Ovary (tissue), 9 donors: ENCODE measurements around the gene UBB. TPM values are rescaled to one million over a fixed set of nuclear protein-coding genes. Genes with fewer than 3 reads are reported as not detected.
"Not testable (repeated sequence)": the region's sequence is repeated elsewhere in the genome, so short reads cannot be mapped to it uniquely, and the experiment has no call there.

Experiments used
- DNase-seq, 5 donors: peaks; one replicate each; pipeline ENCODE4 v3.0.0-alpha.2; 2019 to 2020
- H3K27ac ChIP-seq, 2 donors: fragments of 200-600 bp; one replicate each; pipeline versions ENCODE4 v1.5.1 to v1.8.0; 2019 to 2022
- H3K27me3 ChIP-seq: fragments of 200-600 bp; one replicate; pipeline ENCODE4 v1.8.0; 2022
- H3K36me3 ChIP-seq: fragments of 200-600 bp; sonication (generic); one replicate; pipeline ENCODE4 v1.5.1; 2019
- H3K4me1 ChIP-seq: one replicate; pipeline ENCODE4 v1.8.1; 2013; ENCODE audit warnings: mild to moderate bottlenecking, moderate library complexity; ENCODE audit not compliant: insufficient read depth
- H3K4me3 ChIP-seq: fragments of 200-600 bp; sonication (generic); one replicate; pipeline ENCODE4 v1.5.1; 2017
- H3K9me3 ChIP-seq, 2 donors: fragments of 200-600 bp in 1 of 2; sonication (generic) in 1 of 2; one replicate each; pipeline versions ENCODE4 v1.5.1 to v1.8.1; 2013 to 2019; ENCODE audit warnings: mild to moderate bottlenecking in 1 of 2, moderate library complexity in 1 of 2
- EP300 ChIP-seq: sonication (generic); formaldehyde crosslinking; IDR thresholded peaks from one replicate; pipeline ENCODE4 v1.6.1; 2017; ENCODE audit warnings: antibody characterized with exemption
- POLR2A ChIP-seq: fragments of 450-650 bp; IDR thresholded peaks from one replicate; pipeline ENCODE4 v1.6.1; 2017; ENCODE audit warnings: antibody characterized with exemption, mild to moderate bottlenecking, moderate library complexity
- WGBS, 3 donors: extraction: QIAGEN DNeasy Blood & Tissue Kit in 1 of 3; methylation state at CpG; one replicate each; pipeline versions ENCODE4 v1.1.5 to v1.1.7; 2013 to 2017; 5-methylcytosine and 5-hydroxymethylcytosine counted together
- intact Hi-C, 4 donors: fragments of 100-400 bp; cut with DNase I; formaldehyde crosslinking; loops; one replicate each; pipeline versions ENCODE4 v1.11.0 to v1.15.1; 2022 to 2023
- polyA plus RNA-seq, 2 donors: library from polyadenylated mRNA; stranded (reverse); fragments of 200-250 nt in 1 of 2; fragments of 350-450 nt in 1 of 2; fragmentation: Illumina TruSeq in 1 of 2; extraction: RNeasy Lipid Tissue Mini Kit (QIAGEN cat#74804) in 1 of 2; gene quantifications; one replicate each; pipeline ENCODE4 v1.2.3, GENCODE V29; 2013 to 2014
- total RNA-seq, 7 donors: library from RNA; depleted of rRNA in 2 of 7; stranded (reverse); fragments of >200 nt in 2 of 7; fragmentation: NEBNext Ultra II Directional in 3 of 7; extraction: Animal tissue kit (Norgen Biotek cat#: 25700) in 3 of 7; gene quantifications; one replicate each; pipeline versions ENCODE4 v1.1.0 to v1.2.4, GENCODE V29; 2016 to 2023
- TF ChIP-seq, protein P1 (sequence below), 3 donors: fragments of 450-650 bp in 2 of 3; fragments of 200-600 bp in 1 of 3; IDR thresholded peaks; one replicate each; pipeline versions ENCODE4 v1.5.1 to v1.8.0; 2016 to 2022; ENCODE audit warnings: antibody characterized with exemption in 3 of 3, mild to moderate bottlenecking in 1 of 3
- donor health status: DM: no; HTN: no; CAD: no; lungs with moderate emphysema.
- donor health status: DM: no; HTN: no; CAD: no.
- donor health status: Bipolar disorder and iron deficiency.
- donor health status: DM: yes; HTN: yes; CAD: no.
- donor health status: DM: no; HTN: no; CAD: no.
- donor health status: DM: yes; HTN: yes; CAD: no.

UBB gene
- total and polyA plus RNA-seq, 9 donors, result 445 to 1,551 (median 806) TPM

- Histone ChIP-seq H3K4me3 (no peak overlapping the region), H3K4me1 (peaks cover 3% of the 10 kb centered on the region), H3K36me3 (no peaks in the 10 kb centered on the region), H3K9me3 (no peaks in the 10 kb centered on the region), H3K27ac (no peak overlapping the region), H3K27me3 (no peaks in the 10 kb centered on the region)
- intact Hi-C loops, result no loop called here
- 94 to 95% (median 94%) methylated on average over 13 of the region's 13 CpGs for WGBS, 3 donors
- DNase-seq, result no peak
- TF ChIP-seq, protein P1, sequence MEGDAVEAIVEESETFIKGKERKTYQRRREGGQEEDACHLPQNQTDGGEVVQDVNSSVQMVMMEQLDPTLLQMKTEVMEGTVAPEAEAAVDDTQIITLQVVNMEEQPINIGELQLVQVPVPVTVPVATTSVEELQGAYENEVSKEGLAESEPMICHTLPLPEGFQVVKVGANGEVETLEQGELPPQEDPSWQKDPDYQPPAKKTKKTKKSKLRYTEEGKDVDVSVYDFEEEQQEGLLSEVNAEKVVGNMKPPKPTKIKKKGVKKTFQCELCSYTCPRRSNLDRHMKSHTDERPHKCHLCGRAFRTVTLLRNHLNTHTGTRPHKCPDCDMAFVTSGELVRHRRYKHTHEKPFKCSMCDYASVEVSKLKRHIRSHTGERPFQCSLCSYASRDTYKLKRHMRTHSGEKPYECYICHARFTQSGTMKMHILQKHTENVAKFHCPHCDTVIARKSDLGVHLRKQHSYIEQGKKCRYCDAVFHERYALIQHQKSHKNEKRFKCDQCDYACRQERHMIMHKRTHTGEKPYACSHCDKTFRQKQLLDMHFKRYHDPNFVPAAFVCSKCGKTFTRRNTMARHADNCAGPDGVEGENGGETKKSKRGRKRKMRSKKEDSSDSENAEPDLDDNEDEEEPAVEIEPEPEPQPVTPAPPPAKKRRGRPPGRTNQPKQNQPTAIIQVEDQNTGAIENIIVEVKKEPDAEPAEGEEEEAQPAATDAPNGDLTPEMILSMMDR (IDR thresholded peaks at IDR 0.05), result no peak
- no peak for TF ChIP-seq EP300
Measured at GRCh38 chr17:16391451-16391850, 10.6 kb downstream of the UBB start.

DNA sequence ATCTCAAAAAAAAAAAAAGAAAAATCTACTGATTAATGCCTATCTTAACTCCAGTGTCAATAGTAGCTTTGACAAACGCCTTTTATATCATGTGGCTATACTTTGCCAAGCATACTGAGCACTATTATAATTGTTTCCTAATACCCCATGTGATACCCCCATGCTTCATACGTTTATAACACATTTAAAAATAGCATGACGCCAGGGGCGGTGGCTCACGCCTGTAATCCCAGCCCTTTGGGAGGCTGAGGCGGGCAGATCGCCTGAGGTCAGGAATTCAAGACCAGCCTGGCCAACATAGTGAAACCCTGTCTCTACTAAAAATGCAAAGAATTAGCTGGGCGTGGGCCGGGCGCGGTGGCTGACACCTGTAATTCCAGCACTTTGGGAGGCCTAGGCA lies 11.6 kb downstream of the UBB start:
- H3K9me3 ChIP-seq, DNase-seq, intact Hi-C loops, H3K4me3 ChIP-seq, H3K4me1 ChIP-seq, H3K27me3 ChIP-seq, H3K27ac ChIP-seq, H3K36me3 ChIP-seq: not testable (repeated sequence)
- WGBS, 3 donors, result 91 to 96% (median 95%) methylated on average over 11 of the region's 11 CpGs

- H3K9me3 ChIP-seq, H3K4me3 ChIP-seq, intact Hi-C loops, H3K36me3 ChIP-seq, H3K27me3 ChIP-seq, H3K4me1 ChIP-seq: not testable (repeated sequence)
- H3K27ac ChIP-seq, result peak overlapping the region in 1 of 2 donors; percentile 78
- peak; percentile 58 to 79 (median 67) for DNase-seq
- WGBS, 3 donors, result 5 to 12% (median 11%) methylated on average over 4 of the region's 4 CpGs
Measured at GRCh38 chr17:16395887-16396286, 15.0 kb downstream of the UBB start.

DNA sequence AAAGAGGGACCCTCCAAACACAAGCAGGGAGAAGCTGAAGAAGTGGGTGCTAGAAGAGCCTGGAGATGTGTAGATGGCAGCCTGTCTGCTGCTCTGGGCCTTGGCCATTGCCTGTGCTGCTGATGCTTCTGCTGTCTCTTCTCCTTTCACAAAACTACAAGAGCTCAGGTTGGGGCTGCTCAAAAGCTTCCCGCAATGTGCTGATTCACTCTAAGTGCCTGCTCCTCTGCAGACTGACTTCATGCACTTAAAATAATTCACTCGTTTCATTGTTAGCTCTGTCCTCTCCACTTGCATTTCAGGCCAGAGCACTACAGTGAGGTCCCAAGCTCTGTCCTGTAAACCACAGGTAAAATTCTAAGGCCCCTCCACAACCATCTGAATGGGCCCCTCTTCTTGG lies 15.8 kb downstream of the UBB start:
- H3K36me3 ChIP-seq, DNase-seq, H3K9me3 ChIP-seq, H3K4me3 ChIP-seq, H3K4me1 ChIP-seq, H3K27me3 ChIP-seq, intact Hi-C loops: not testable (repeated sequence)
- peak overlapping the region in 1 of 2 donors; percentile 78 for H3K27ac ChIP-seq
- WGBS, 3 donors, result 61 to 67% (median 61%) methylated on average over 2 of the region's 2 CpGs

GRCh38 chr17:16398270-16399267 lies 17.7 kb downstream of the UBB start:
- DNase-seq, result no peak
- no peak overlapping the region for H3K27ac ChIP-seq
- no peak overlapping the region for H3K4me3 ChIP-seq
- TF ChIP-seq POLR2A, result no peak
- TF ChIP-seq, protein P1 (IDR thresholded peaks at IDR 0.05), result no peak
- no peak for TF ChIP-seq EP300
- H3K9me3 ChIP-seq, result no peaks in the 10 kb centered on the region
- H3K27me3 ChIP-seq, result no peaks in the 10 kb centered on the region
- intact Hi-C loops, result no loop called here
- 71 to 76% (median 75%) methylated on average over 9 of the region's 9 CpGs for WGBS, 3 donors
- H3K36me3 ChIP-seq, result no peaks in the 10 kb centered on the region
- H3K4me1 ChIP-seq, result peaks cover 3% of the 10 kb centered on the region

DNA sequence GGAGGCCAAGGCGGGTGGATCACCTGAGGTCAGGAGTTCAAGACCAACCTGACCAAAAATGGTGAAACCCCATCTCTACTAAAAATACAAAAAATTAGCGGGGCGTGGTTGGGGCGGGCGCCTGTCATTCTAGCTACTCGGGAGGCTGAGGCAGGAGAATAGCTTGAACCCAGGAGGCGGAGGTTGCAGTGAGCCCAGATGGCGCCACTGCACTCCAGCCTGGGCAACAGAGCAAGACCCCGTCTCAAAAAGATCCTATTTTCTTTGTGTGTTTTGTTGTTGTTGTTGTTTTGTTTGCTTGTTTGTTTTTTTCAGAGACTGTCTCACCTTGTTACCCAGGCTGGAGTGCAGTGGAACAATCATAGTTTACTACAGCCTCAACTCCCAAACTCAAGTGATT lies 23.0 kb downstream of the UBB start:
- H3K27ac ChIP-seq, H3K36me3 ChIP-seq, H3K4me3 ChIP-seq, intact Hi-C loops, DNase-seq, H3K9me3 ChIP-seq, H3K4me1 ChIP-seq, H3K27me3 ChIP-seq: not testable (repeated sequence)
- 90 to 92% (median 92%) methylated on average over 9 of the region's 9 CpGs for WGBS, 3 donors
